ENCODE data around the gene LYPLA2. TPM values are rescaled to one million over a fixed set of nuclear protein-coding genes. Genes with fewer than 3 reads are reported as not detected.
A peak's percentile ranks its signal among the peaks of the same experiment; 100 is the strongest.

Gene LYPLA2
- total RNA-seq, 3 donors from 2014 or later (not counting 1 experiment from before 2014, with no cell fraction given), result 70.6 to 84.5 (median 73.3) TPM

DNA sequence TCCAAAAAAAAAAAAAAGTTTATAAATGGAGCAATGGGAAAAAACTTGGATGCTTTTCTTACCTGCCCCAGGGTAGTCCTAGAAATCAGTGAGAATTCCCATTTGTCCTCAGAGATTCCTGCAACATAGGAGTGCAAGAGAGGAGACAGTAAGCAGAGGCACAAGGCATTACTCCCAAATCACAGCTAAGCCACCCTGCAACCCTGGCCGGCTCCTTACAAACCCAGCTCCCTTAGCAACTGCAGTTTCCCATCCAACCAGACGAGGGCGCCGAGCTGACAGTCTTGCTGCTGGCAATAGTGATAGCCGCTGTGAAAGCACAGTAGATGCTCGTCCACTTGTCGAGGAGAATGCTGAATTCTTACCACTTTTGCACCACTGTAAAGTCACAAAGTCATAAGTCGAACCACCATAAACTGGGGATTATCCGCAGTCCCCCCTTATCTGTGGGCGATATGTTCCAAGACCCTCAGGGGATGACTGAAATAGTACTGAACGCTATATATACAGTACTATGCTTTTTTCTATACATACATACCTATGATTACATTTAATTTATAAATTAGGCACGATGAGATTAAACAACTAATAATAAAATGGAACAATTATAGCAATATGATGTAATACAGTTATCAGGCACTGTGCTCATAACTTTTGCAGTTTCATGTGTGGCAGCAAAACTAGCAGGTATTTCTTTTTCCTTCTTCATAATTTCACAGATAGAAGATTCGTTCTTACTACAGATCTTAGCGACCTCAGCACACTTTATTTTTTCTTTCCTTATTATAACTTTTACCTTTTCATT lies 18.7 kb upstream of the LYPLA2 start:
- Histone ChIP-seq H3K27me3 (ENCODE audit: control insufficient read depth, insufficient read depth, low read length) (no peaks in the 10 kb centered on the region), H3K27ac (ENCODE audit: low read length) (no peak overlapping the region), H3K4me1 (ENCODE audit: control insufficient read depth, insufficient read depth, low read length) (peaks cover 7% of the 10 kb centered on the region), H3K36me3 (ENCODE audit: control insufficient read depth, insufficient read depth, low read length) (no peaks in the 10 kb centered on the region), H3K4me3 (ENCODE audit: low read length) (no peak overlapping the region), H3K9me3 (ENCODE audit: control insufficient read depth, insufficient read depth, low read length) (no peaks in the 10 kb centered on the region)
- no peak overlapping the region for H3K27ac Mint-ChIP-seq
- H3K36me3 Mint-ChIP-seq, result no peaks in the 10 kb centered on the region
- H3K27me3 Mint-ChIP-seq (ENCODE audit: low read depth in 2 of 2), result no peaks in the 10 kb centered on the region
- no peak overlapping the region for H3K4me3 Mint-ChIP-seq
- no peaks in the 10 kb centered on the region for H3K9me3 Mint-ChIP-seq
- TF ChIP-seq, protein P1, sequence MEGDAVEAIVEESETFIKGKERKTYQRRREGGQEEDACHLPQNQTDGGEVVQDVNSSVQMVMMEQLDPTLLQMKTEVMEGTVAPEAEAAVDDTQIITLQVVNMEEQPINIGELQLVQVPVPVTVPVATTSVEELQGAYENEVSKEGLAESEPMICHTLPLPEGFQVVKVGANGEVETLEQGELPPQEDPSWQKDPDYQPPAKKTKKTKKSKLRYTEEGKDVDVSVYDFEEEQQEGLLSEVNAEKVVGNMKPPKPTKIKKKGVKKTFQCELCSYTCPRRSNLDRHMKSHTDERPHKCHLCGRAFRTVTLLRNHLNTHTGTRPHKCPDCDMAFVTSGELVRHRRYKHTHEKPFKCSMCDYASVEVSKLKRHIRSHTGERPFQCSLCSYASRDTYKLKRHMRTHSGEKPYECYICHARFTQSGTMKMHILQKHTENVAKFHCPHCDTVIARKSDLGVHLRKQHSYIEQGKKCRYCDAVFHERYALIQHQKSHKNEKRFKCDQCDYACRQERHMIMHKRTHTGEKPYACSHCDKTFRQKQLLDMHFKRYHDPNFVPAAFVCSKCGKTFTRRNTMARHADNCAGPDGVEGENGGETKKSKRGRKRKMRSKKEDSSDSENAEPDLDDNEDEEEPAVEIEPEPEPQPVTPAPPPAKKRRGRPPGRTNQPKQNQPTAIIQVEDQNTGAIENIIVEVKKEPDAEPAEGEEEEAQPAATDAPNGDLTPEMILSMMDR (IDR thresholded peaks at IDR 0.05), result peak; percentile 85
- intact Hi-C loops (cut with micrococcal nuclease), result loop anchor here (1.0 kb wide), 2 partner anchors 96 to 144 kb away; partner anchors contain the start of gene FUCA1
- DNase-seq (peak; percentile 79 to 90), ATAC-seq (peak; percentile 92 to 100 (median 99))
- peaks cover 0 to 3% of the 10 kb centered on the region in 2 donors for H3K4me1 Mint-ChIP-seq
- WGBS (ENCODE audit: insufficient coverage), result 20% methylated on average over 12 of the region's 14 CpGs

DNA sequence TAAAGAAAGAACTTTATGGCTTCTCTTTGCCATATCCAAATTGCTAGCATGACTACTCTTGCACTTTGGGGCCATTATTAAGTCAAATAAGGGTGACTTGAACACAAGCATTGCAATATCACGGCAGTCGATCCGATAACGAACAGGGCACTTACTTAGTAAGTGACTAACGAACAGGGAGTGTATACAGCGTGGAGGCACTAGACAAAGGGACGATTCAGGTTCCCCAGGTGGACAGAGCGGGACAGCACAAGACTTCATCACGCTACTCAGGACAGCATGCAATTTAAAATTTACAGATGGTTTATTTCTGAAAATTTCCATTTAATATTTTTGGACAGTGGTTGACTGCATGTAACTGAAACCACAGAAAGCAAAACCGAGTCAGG lies 18.1 kb upstream of the LYPLA2 start:
- 95% methylated on average over 10 of the region's 10 CpGs for WGBS (ENCODE audit: insufficient coverage)
- DNase-seq, result no peak
- H3K36me3 ChIP-seq (ENCODE audit: control insufficient read depth, insufficient read depth, low read length), result no peaks in the 10 kb centered on the region
- no peak overlapping the region for H3K27ac ChIP-seq (ENCODE audit: low read length)
- Mint-ChIP-seq H3K4me1 (peaks cover 0 to 4% of the 10 kb centered on the region in 2 donors), H3K36me3 (no peaks in the 10 kb centered on the region), H3K27ac (no peak overlapping the region), H3K9me3 (no peaks in the 10 kb centered on the region), H3K4me3 (no peak overlapping the region), H3K27me3 (ENCODE audit: low read depth in 2 of 2) (no peaks in the 10 kb centered on the region)
- intact Hi-C loops (cut with micrococcal nuclease), result loop anchor here (1.0 kb wide), 2 partner anchors 95 to 143 kb away; partner anchors contain the start of gene FUCA1
- no peaks in the 10 kb centered on the region for H3K9me3 ChIP-seq (ENCODE audit: control insufficient read depth, insufficient read depth, low read length)
- no peaks in the 10 kb centered on the region for H3K27me3 ChIP-seq (ENCODE audit: control insufficient read depth, insufficient read depth, low read length)
- peaks cover 13% of the 10 kb centered on the region for H3K4me1 ChIP-seq (ENCODE audit: control insufficient read depth, insufficient read depth, low read length)
- TF ChIP-seq, protein P1 (IDR thresholded peaks at IDR 0.05), result no peak
- ATAC-seq, result no peak
- H3K4me3 ChIP-seq (ENCODE audit: low read length), result no peak overlapping the region

DNA sequence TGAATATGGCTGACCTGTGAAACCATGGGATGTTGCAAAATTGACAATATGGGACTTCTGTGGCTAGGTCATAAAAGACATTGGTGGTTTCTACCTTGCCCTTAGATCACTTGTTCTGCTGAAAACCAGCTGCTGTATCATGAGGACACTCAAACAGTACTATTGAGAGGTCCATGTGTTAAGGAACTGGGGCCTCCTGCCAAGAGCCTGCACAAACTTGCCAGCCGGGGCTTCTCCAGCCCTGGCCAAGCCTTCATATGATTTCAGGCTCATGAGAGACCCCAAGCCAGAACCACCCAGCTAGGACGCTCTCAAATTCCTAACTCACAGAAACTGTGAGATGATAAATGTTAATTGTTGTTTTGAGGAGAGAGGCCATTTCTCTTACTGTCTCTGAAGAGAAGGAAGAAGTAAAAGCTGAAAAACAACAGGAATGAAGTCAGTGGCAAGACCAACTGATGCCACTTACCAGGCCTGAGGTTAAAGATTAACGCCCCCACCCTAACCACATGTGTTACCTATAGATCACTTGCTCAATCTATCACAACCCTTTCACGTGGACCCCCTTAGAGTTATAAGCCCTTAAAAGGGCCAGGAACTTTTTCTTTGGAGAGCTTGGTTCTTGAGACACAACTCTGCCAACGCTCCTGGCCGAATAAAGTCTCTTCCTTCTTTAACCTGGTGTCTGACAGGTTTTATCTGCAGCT lies 16.6 kb upstream of the LYPLA2 start:
- ATAC-seq, result no peak
- no peaks in the 10 kb centered on the region for H3K27me3 Mint-ChIP-seq (ENCODE audit: low read depth in 2 of 2)

More for the DNA sequence above, 16.6 kb upstream of the LYPLA2 start:
- no peaks in the 10 kb centered on the region for H3K36me3 Mint-ChIP-seq
- WGBS (ENCODE audit: insufficient coverage), result 80% methylated on average over 5 of the region's 6 CpGs
- H3K9me3 ChIP-seq (ENCODE audit: control insufficient read depth, insufficient read depth, low read length), result no peaks in the 10 kb centered on the region
- H3K4me3 ChIP-seq (ENCODE audit: low read length), result no peak overlapping the region
- peaks cover 2 to 13% of the 10 kb centered on the region in 2 donors for H3K4me1 Mint-ChIP-seq
- intact Hi-C loops (cut with micrococcal nuclease), result no loop called here
- TF ChIP-seq, protein P1 (IDR thresholded peaks at IDR 0.05), result no peak
- no peak overlapping the region for H3K27ac Mint-ChIP-seq
- no peaks in the 10 kb centered on the region for H3K27me3 ChIP-seq (ENCODE audit: control insufficient read depth, insufficient read depth, low read length)
- no peak overlapping the region for H3K27ac ChIP-seq (ENCODE audit: low read length)
- no peaks in the 10 kb centered on the region for H3K36me3 ChIP-seq (ENCODE audit: control insufficient read depth, insufficient read depth, low read length)
- no peak overlapping the region for H3K4me3 Mint-ChIP-seq
- peaks cover 21% of the 10 kb centered on the region for H3K4me1 ChIP-seq (ENCODE audit: control insufficient read depth, insufficient read depth, low read length)
- no peak for DNase-seq
- no peaks in the 10 kb centered on the region for H3K9me3 Mint-ChIP-seq
